ENCODE measurements around the gene EWSR1. TPM values are rescaled to one million over a fixed set of nuclear protein-coding genes. Genes with fewer than 3 reads are reported as not detected.

Gene EWSR1
- total RNA-seq, 2 donors from 2014 or later: 197 to 225 TPM

DNA sequence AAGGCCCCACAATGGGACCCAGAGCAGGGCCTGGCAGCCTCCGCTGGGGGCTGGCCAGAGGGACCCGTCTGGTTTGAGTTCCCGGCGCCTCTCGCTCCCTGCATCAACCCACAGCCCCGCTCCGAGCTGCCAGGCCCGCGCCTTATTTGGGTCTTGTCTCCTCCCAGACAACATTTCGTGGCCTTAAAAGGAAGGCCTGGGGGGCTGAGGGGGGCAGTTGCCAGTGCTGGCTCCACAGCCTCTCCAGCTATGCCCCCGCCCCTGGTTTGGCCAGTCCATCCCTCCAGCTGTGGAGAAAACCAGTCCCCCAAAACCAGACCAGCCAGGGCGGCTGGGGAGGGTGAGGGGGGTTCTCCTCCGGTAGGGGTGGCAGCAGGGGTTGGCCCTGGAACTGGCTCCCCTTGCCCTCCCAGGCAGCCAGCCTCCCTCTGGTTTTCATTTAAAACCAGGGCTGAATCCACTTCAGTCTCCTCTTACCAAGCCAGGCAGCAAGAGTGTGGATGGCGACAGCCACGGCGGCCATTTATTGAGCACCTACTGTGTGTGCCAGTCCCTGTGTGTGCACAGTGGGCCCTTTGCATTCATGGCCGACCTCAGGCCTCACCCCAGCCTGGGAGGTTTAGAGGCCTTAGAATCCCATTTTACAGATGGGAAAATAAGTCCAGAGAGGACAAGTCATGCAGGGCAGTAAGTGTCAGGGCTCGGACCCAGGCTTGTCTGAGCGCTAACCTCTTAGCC, 43.8 kb upstream of the EWSR1 start:
- no peaks in the 10 kb centered on the region for H3K27me3 ChIP-seq (replicated peaks; ENCODE audit: insufficient read depth)
- H3K36me3 ChIP-seq: no peaks in the 10 kb centered on the region
- peak overlapping the region; percentile 36 for H3K4me3 ChIP-seq
- ATAC-seq (ENCODE audit: insufficient number of reproducible peaks, low FRiP score, low read depth): no peak
- TF ChIP-seq, protein P1, sequence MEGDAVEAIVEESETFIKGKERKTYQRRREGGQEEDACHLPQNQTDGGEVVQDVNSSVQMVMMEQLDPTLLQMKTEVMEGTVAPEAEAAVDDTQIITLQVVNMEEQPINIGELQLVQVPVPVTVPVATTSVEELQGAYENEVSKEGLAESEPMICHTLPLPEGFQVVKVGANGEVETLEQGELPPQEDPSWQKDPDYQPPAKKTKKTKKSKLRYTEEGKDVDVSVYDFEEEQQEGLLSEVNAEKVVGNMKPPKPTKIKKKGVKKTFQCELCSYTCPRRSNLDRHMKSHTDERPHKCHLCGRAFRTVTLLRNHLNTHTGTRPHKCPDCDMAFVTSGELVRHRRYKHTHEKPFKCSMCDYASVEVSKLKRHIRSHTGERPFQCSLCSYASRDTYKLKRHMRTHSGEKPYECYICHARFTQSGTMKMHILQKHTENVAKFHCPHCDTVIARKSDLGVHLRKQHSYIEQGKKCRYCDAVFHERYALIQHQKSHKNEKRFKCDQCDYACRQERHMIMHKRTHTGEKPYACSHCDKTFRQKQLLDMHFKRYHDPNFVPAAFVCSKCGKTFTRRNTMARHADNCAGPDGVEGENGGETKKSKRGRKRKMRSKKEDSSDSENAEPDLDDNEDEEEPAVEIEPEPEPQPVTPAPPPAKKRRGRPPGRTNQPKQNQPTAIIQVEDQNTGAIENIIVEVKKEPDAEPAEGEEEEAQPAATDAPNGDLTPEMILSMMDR (IDR thresholded peaks at IDR 0.05): no peak
- peak overlapping the region in 1 of 2 donors; percentile 8 for H3K27ac ChIP-seq
- H3K9me3 ChIP-seq: no peaks in the 10 kb centered on the region
- H3K4me1 ChIP-seq (ENCODE audit: control insufficient read depth in 1 of 2, low read depth in 2 of 2): peaks cover 14 to 26% of the 10 kb centered on the region in 2 donors
- DNase-seq (ENCODE audit: low spot score): no peak

DNA sequence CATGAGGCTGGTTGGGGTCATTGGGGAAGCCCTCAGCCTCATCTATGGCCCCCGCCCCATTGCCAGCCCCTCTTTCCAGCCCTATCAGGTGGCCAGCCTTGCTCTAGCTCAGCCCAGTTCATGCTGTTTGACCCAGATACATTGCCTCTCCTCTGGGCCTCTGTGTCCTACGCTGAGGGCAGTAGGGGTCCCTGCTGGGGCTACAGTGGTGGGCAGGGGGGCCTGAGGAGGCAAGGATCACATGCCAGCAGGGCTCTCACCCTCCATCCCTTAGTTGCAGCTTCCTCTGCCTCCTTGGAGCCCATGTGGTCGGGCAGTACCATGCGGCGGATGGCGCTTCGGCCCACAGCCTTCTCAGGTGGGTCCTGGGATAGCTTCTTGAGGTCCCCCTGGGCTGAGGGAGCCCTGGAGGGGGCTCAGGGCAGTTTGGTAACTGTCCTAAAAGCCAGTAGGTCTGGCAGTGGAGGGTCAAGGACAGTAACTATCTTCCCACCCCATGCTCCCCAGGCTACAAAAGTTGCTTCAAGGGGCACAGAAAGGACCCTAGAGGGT, 43.1 kb upstream of the EWSR1 start:
- ATAC-seq (ENCODE audit: insufficient number of reproducible peaks, low FRiP score, low read depth): no peak
- TF ChIP-seq, protein P1 (IDR thresholded peaks at IDR 0.05): no peak
- H3K9me3 ChIP-seq: no peaks in the 10 kb centered on the region
- DNase-seq (ENCODE audit: low spot score): no peak
- H3K4me3 ChIP-seq: no peak overlapping the region
- no peaks in the 10 kb centered on the region for H3K27me3 ChIP-seq (replicated peaks; ENCODE audit: insufficient read depth)
- no peaks in the 10 kb centered on the region for H3K36me3 ChIP-seq
- H3K27ac ChIP-seq: no peak overlapping the region
- peaks cover 14 to 26% of the 10 kb centered on the region in 2 donors for H3K4me1 ChIP-seq (ENCODE audit: control insufficient read depth in 1 of 2, low read depth in 2 of 2)

DNA sequence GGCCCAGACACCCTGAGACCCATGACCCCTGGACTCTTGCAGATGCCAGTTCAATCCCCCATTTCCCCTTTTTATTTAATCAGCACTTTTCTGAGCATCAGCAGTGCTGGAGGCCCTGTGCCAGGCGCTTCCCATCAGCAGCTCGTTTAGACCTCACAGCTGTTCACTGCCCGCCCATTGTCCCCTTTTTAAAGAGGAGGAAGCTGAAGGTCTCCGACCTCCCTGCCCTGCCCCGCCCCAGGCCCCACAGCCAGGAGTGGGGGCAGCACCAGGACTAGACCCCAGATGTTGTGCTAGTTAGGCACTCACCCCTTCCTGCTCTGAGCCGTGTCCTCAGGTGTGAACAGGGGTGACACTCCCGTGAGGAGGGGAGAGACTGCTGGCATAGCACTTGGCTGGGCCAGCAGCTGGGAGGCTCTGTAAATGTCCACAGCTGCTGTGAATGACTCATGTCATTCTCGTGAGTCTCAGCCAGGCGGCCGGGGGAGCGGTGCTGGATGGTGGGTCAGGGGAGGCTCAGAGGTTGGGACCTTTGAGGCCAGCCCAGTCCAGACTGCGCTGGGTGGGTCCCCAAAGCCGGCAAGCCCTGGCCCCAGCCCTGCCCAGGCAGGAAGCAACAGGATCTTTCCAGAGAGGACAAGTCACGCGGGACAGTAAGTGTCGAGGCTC, 42.5 kb upstream of the EWSR1 start:
- Histone ChIP-seq H3K9me3 (no peaks in the 10 kb centered on the region), H3K4me1 (ENCODE audit: control insufficient read depth in 1 of 2, low read depth in 2 of 2) (peaks cover 14 to 26% of the 10 kb centered on the region in 2 donors), H3K4me3 (no peak overlapping the region), H3K36me3 (no peaks in the 10 kb centered on the region), H3K27me3 (replicated peaks; ENCODE audit: insufficient read depth) (no peaks in the 10 kb centered on the region), H3K27ac (no peak overlapping the region)
- ATAC-seq (ENCODE audit: insufficient number of reproducible peaks, low FRiP score, low read depth): no peak
- TF ChIP-seq, protein P1 (IDR thresholded peaks at IDR 0.05): no peak
- DNase-seq (ENCODE audit: low spot score): no peak

DNA sequence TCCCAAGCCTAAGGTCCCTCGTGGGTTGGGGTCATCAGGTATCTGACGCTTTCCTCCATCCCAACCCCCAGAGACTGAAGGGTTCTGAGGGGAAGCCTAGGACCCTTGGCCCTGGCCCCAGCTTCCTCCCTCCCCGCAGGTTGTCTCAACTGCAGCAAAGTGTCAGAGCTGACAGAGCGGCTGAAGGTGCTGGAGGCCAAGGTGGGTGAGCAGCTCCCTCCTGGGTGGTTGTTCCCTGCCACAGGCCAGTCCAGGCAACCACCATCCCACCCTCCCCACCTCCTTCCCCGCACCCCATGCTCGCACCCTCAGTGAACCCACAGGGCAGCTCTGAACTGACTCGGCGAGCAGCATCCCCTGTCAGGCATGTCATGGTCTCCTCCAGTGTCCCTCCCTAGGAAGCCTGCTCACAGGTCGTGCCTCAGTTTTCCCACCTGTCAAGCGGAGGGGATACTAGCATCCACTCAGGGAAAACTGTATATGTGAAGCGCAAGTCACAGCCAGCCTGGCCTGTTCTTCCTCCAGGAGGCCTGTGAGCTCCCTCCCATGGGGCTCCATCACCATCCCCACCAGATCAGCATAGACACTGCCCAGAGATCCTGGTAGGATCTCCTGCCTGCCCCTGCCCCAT, 41.6 kb upstream of the EWSR1 start:
- Histone ChIP-seq H3K9me3 (no peaks in the 10 kb centered on the region), H3K4me1 (ENCODE audit: control insufficient read depth in 1 of 2, low read depth in 2 of 2) (peaks cover 14 to 26% of the 10 kb centered on the region in 2 donors), H3K36me3 (no peaks in the 10 kb centered on the region), H3K27me3 (replicated peaks; ENCODE audit: insufficient read depth) (no peaks in the 10 kb centered on the region), H3K4me3 (no peak overlapping the region), H3K27ac (no peak overlapping the region)
- DNase-seq (ENCODE audit: low spot score): no peak
- TF ChIP-seq, protein P1 (IDR thresholded peaks at IDR 0.05): no peak
- no peak for ATAC-seq (ENCODE audit: insufficient number of reproducible peaks, low FRiP score, low read depth)

All from thoracic aorta (tissue), 2 donors.